H9 (cell line): ENCODE results near the gene CLOCK. TPM values are rescaled to one million over a fixed set of nuclear protein-coding genes. Genes with fewer than 3 reads are reported as not detected.

Experiments used
- DNase-seq: peaks from one replicate; pipeline ENCODE4 v3.0.0-alpha.2; 2017
- H2AFZ ChIP-seq: one replicate; pipeline ENCODE4 v1.6.1; 2013; ENCODE audit warnings: mild to moderate bottlenecking, low read length, control low read depth, moderate library complexity
- H2AK5ac ChIP-seq: 2 replicates; pipeline ENCODE4 v1.6.1; 2013; ENCODE audit warnings: low read length, control low read depth, mixed read lengths; ENCODE audit not compliant: insufficient read length
- H2BK120ac ChIP-seq: one replicate; pipeline ENCODE4 v1.6.1; 2013; ENCODE audit warnings: low read depth, mild to moderate bottlenecking, low read length, control low read depth, inconsistent platforms; ENCODE audit not compliant: poor library complexity, severe bottlenecking
- H2BK12ac ChIP-seq: 2 replicates; pipeline ENCODE4 v1.6.1; 2013; ENCODE audit warnings: low read length, control low read depth, mixed read lengths, low read depth; ENCODE audit not compliant: insufficient read length
- H2BK15ac ChIP-seq: 2 replicates; pipeline ENCODE4 v1.6.1; 2013; ENCODE audit warnings: low read depth, low read length, control low read depth
- H2BK20ac ChIP-seq: one replicate; pipeline ENCODE4 v1.6.1; 2013; ENCODE audit warnings: low read depth, mild to moderate bottlenecking, low read length, control low read depth, inconsistent platforms; ENCODE audit not compliant: poor library complexity, severe bottlenecking
- H2BK5ac ChIP-seq: 2 replicates; pipeline ENCODE4 v1.6.1; 2013; ENCODE audit warnings: low read length, control low read depth, mixed read lengths; ENCODE audit not compliant: insufficient read length
- H3K14ac ChIP-seq: 2 replicates; pipeline ENCODE4 v1.6.1; 2013; ENCODE audit warnings: low read length, control low read depth; ENCODE audit not compliant: insufficient read depth
- H3K18ac ChIP-seq: 2 replicates; pipeline ENCODE4 v1.6.1; 2013; ENCODE audit warnings: low read depth, mild to moderate bottlenecking, mixed read lengths, low read length, control low read depth; ENCODE audit not compliant: insufficient read length
- H3K23ac ChIP-seq: 2 replicates; pipeline ENCODE4 v1.6.1; 2013; ENCODE audit warnings: low read length, control low read depth, mixed read lengths, low read depth; ENCODE audit not compliant: insufficient read length
- H3K23me2 ChIP-seq: 2 replicates; pipeline ENCODE4 v1.6.1; 2013; ENCODE audit warnings: low read depth, mild to moderate bottlenecking, mixed read lengths, low read length, control low read depth; ENCODE audit not compliant: insufficient read length, poor library complexity, severe bottlenecking
- H3K27ac ChIP-seq: 2 replicates; pipeline ENCODE4 v1.5.1; 2013; ENCODE audit warnings: low read length, control low read depth, mixed read lengths, low read depth; ENCODE audit not compliant: insufficient read length
- H3K27me3 ChIP-seq: 2 replicates; pipeline ENCODE4 v1.6.1; 2013; ENCODE audit warnings: low read length, control low read depth, inconsistent platforms; ENCODE audit not compliant: insufficient read depth
- H3K4ac ChIP-seq: 2 replicates; pipeline ENCODE4 v1.6.1; 2013; ENCODE audit warnings: low read depth, mild to moderate bottlenecking, control low read depth, inconsistent platforms, low read length, moderate library complexity
- H3K4me1 ChIP-seq: 2 replicates; pipeline ENCODE4 v1.6.1; 2013; ENCODE audit warnings: low read length, control low read depth, inconsistent platforms; ENCODE audit not compliant: insufficient read depth
- H3K4me2 ChIP-seq: 2 replicates; pipeline ENCODE4 v1.6.1; 2013; ENCODE audit warnings: low read length, control low read depth, mixed read lengths; ENCODE audit not compliant: insufficient read length, insufficient read depth
- H3K56ac ChIP-seq: 2 replicates; pipeline ENCODE4 v1.6.1; 2013; ENCODE audit warnings: low read depth, mild to moderate bottlenecking, mixed read lengths, low read length, control low read depth; ENCODE audit not compliant: insufficient read length
- H3K79me1 ChIP-seq: 2 replicates; pipeline ENCODE4 v1.6.1; 2013; ENCODE audit warnings: low read depth, mild to moderate bottlenecking, moderate library complexity, low read length, control low read depth, inconsistent platforms; ENCODE audit not compliant: insufficient read depth, poor library complexity, severe bottlenecking
- H3K79me2 ChIP-seq: 2 replicates; pipeline ENCODE4 v1.6.1; 2013; ENCODE audit warnings: low read length, control low read depth, inconsistent platforms; ENCODE audit not compliant: insufficient read depth
- H3K9ac ChIP-seq: 2 replicates; pipeline ENCODE4 v1.6.1; 2013; ENCODE audit warnings: low read length, control low read depth, mixed read lengths; ENCODE audit not compliant: insufficient read length; ENCODE audit errors: extremely low read depth
- H3K9me3 ChIP-seq: one replicate; pipeline ENCODE4 v1.6.1; 2013; ENCODE audit warnings: low read depth, low read length, inconsistent platforms; ENCODE audit not compliant: control insufficient read depth
- H3T11ph ChIP-seq: one replicate; pipeline ENCODE4 v1.6.1; 2013; ENCODE audit warnings: mild to moderate bottlenecking, low read length, control low read depth, inconsistent platforms
- H4K20me1 ChIP-seq: one replicate; pipeline ENCODE4 v1.6.1; 2013; ENCODE audit not compliant: control insufficient read depth, insufficient read length, insufficient read depth
- H4K5ac ChIP-seq: 2 replicates; pipeline ENCODE4 v1.6.1; 2013; ENCODE audit warnings: low read depth, mild to moderate bottlenecking, mixed read lengths, low read length, control low read depth; ENCODE audit not compliant: insufficient read length
- H4K8ac ChIP-seq: replicated peaks from 2 replicates; pipeline ENCODE4 v1.6.1; 2013; ENCODE audit warnings: low read length, control low read depth, mixed read lengths, low read depth; ENCODE audit not compliant: insufficient read length
- H4K91ac ChIP-seq: 2 replicates; pipeline ENCODE4 v1.6.1; 2013; ENCODE audit warnings: low read depth, mild to moderate bottlenecking, moderate library complexity, mixed read lengths, low read length, control low read depth; ENCODE audit not compliant: insufficient read length
- H3K27ac Mint-ChIP-seq, 3 experiments: 2 replicates in 2 of 3; 3 replicates in 1 of 3; pipeline ENCODE4 v1.8.0; 2020 to 2021; ENCODE audit warnings: mixed read lengths in 3 of 3, mild to moderate bottlenecking in 1 of 3, moderate library complexity in 1 of 3
- H3K27me3 Mint-ChIP-seq: 2 replicates; pipeline ENCODE4 v1.8.0; 2021; ENCODE audit warnings: low read depth, mild to moderate bottlenecking, moderate library complexity, mixed read lengths
- H3K36me3 Mint-ChIP-seq, 3 experiments: 2 replicates in 2 of 3; 3 replicates in 1 of 3; pipeline ENCODE4 v1.8.0; 2020 to 2021; ENCODE audit warnings: low read depth in 3 of 3, mixed read lengths in 3 of 3; ENCODE audit not compliant: insufficient read depth in 1 of 3
- H3K4me1 Mint-ChIP-seq, 2 experiments: 2 replicates each; pipeline ENCODE4 v1.8.0; 2020; ENCODE audit warnings: mixed read lengths in 2 of 2
- H3K4me3 Mint-ChIP-seq, 2 experiments: 2 replicates in 1 of 2; 3 replicates in 1 of 2; pipeline ENCODE4 v1.8.0; 2020 to 2021; ENCODE audit warnings: mild to moderate bottlenecking in 2 of 2, mixed read lengths in 2 of 2, moderate library complexity in 1 of 2
- H3K9me3 Mint-ChIP-seq, 2 experiments: 2 replicates in 1 of 2; 3 replicates in 1 of 2; pipeline ENCODE4 v1.8.0; 2020; ENCODE audit warnings: mild to moderate bottlenecking in 2 of 2, mixed read lengths in 2 of 2, moderate library complexity in 1 of 2
- CTCF ChIP-seq: fragments of 200-600 bp; sonication (generic); conservative IDR thresholded peaks from 3 replicates; pipeline ENCODE4 v1.8.0; 2021; ENCODE audit warnings: antibody characterized with exemption, mild to moderate bottlenecking
- WGBS: extraction: QIAGEN DNeasy Blood & Tissue Kit; methylation state at CpG from one replicate; pipeline ENCODE4 v1.1.7; 2013; ENCODE audit warnings: missing lambda C conversion rate, low lambda C conversion rate, mixed read lengths; ENCODE audit not compliant: insufficient read length; ENCODE audit errors: extremely low coverage; 5-methylcytosine and 5-hydroxymethylcytosine counted together
- total RNA-seq: library from RNA; stranded (reverse); gene quantifications from 2 replicates; pipeline ENCODE4 v1.2.1, GENCODE V29; 2021

Gene CLOCK
- total RNA-seq, 1 experiment from 2014 or later, result 16.2 TPM

DNA sequence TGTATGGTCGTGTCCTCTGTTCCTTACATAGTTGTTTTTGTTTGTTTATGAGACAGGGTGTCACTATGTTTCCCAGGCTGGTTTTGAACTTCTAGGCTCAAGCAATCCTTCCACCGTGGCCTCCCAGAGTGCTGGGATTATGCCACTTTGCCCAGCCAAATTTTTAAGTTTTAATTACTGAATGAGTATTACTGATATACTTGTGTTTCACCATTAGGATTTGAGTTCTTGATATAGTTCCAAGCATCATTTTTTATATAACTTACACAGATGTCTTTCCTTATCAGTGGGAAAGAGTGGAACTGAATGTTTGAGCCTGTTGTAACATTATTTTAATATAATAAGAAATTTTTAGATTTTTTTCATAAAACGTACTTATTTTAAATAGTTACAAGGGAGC is 130.5 kb downstream of the CLOCK start:
- no peak overlapping the region for H3K27ac ChIP-seq
- TF ChIP-seq CTCF, result no peak
- no peak overlapping the region for H2BK15ac ChIP-seq
- H3T11ph ChIP-seq, result no peak overlapping the region
- H3K4ac ChIP-seq, result no peak overlapping the region
- H3K79me1 ChIP-seq, result peaks cover 3% of the 10 kb centered on the region
- Mint-ChIP-seq H3K9me3 (no peaks in the 10 kb centered on the region), H3K4me3 (no peak overlapping the region), H3K36me3 (peaks cover 28 to 62% (median 56%) of the 10 kb centered on the region in 3 experiments; a peak in 6 of 7 replicates), H3K27ac (no peak overlapping the region), H3K27me3 (no peaks in the 10 kb centered on the region), H3K4me1 (no peaks in the 10 kb centered on the region)
- H3K9ac ChIP-seq, result no peak overlapping the region
- no peaks in the 10 kb centered on the region for H3K9me3 ChIP-seq
- no peaks in the 10 kb centered on the region for H3K4me1 ChIP-seq
- H3K23me2 ChIP-seq, result no peaks in the 10 kb centered on the region
- no peak overlapping the region for H2AK5ac ChIP-seq
- H2BK120ac ChIP-seq, result no peak overlapping the region
- no peak overlapping the region for H4K5ac ChIP-seq
- no peak overlapping the region for H3K4me2 ChIP-seq
- H4K20me1 ChIP-seq, result no peaks in the 10 kb centered on the region
- H2BK12ac ChIP-seq, result no peak overlapping the region
- H2BK20ac ChIP-seq, result no peak overlapping the region
- no peak for DNase-seq
- no peak overlapping the region for H3K14ac ChIP-seq
- no peak overlapping the region for H3K56ac ChIP-seq
- H4K91ac ChIP-seq, result no peak overlapping the region
- no peak overlapping the region for H2AFZ ChIP-seq
- H3K79me2 ChIP-seq, result 0 out of 2 replicates have a peak, but pooled peaks cover 2% of the 10 kb centered on the region
- H3K23ac ChIP-seq, result no peak overlapping the region
- no peaks in the 10 kb centered on the region for H3K27me3 ChIP-seq
- WGBS, result no CpG with 5 or more reads among the region's 3 CpGs
- H2BK5ac ChIP-seq, result no peak overlapping the region
- no peak overlapping the region for H3K18ac ChIP-seq
- H4K8ac ChIP-seq, result no peak overlapping the region
